Liver (tissue), 9 donors: ENCODE data around the gene MIB1. TPM values are rescaled to one million over a fixed set of nuclear protein-coding genes. Genes with fewer than 3 reads are reported as not detected.

ENCODE experiments used
- DNase-seq: peaks from one replicate; pipeline ENCODE4 v3.0.0-alpha.2; 2017; ENCODE audit warnings: low spot score
- H3K27ac ChIP-seq, 2 donors: one replicate each; pipeline ENCODE4 v1.7.0; 2013; ENCODE audit warnings: inconsistent platforms in 2 of 2, low read length in 2 of 2, control low read depth in 1 of 2, low read depth in 1 of 2, mild to moderate bottlenecking in 1 of 2
- H3K27me3 ChIP-seq, 4 donors: one replicate each; pipeline versions ENCODE4 v1.6.1 to v1.7.0; 2013; ENCODE audit warnings: low read length in 3 of 4, inconsistent platforms in 1 of 4, mild to moderate bottlenecking in 1 of 4, moderate library complexity in 1 of 4; ENCODE audit not compliant: control insufficient read depth in 4 of 4, insufficient read depth in 4 of 4
- H3K36me3 ChIP-seq, 4 donors: one replicate each; pipeline versions ENCODE4 v1.6.1 to v1.7.0; 2013; ENCODE audit warnings: low read length in 3 of 4, mild to moderate bottlenecking in 3 of 4, low read depth in 1 of 4, moderate library complexity in 1 of 4; ENCODE audit not compliant: control insufficient read depth in 4 of 4, insufficient read depth in 3 of 4
- H3K4me1 ChIP-seq, 4 donors: one replicate each; pipeline versions ENCODE4 v1.6.1 to v1.7.0; 2013; ENCODE audit warnings: low read length in 3 of 4, mild to moderate bottlenecking in 3 of 4, moderate library complexity in 1 of 4; ENCODE audit not compliant: control insufficient read depth in 4 of 4, insufficient read depth in 4 of 4
- H3K4me3 ChIP-seq, 3 donors: one replicate each; pipeline versions ENCODE4 v1.6.1 to v1.7.0; 2013; ENCODE audit warnings: low read length in 3 of 3, control low read depth in 1 of 3, low read depth in 1 of 3, mild to moderate bottlenecking in 1 of 3
- H3K9ac ChIP-seq, 2 donors: one replicate each; pipeline ENCODE4 v1.7.0; 2013; ENCODE audit warnings: low read length in 2 of 2, mild to moderate bottlenecking in 2 of 2, moderate library complexity in 2 of 2, control low read depth in 1 of 2, low read depth in 1 of 2
- H3K9me3 ChIP-seq, 4 donors: one replicate each; pipeline versions ENCODE4 v1.6.1 to v1.7.0; 2013; ENCODE audit warnings: low read length in 3 of 4; ENCODE audit not compliant: control insufficient read depth in 4 of 4
- CTCF ChIP-seq: fragments of 150-350 bp; IDR thresholded peaks from 2 replicates; pipeline ENCODE4 v1.5.1; 2017; ENCODE audit warnings: improper control_type of control experiment, low read depth, low read length; ENCODE audit not compliant: missing input control
- EGR1 ChIP-seq, 2 donors: IDR thresholded peaks; 2 replicates each; pipeline ENCODE4 v1.6.1; 2016 to 2018; ENCODE audit warnings: antibody characterized with exemption in 2 of 2, low read depth in 2 of 2
- FOXA1 ChIP-seq: IDR thresholded peaks from 2 replicates; pipeline ENCODE4 v1.6.1; 2016; ENCODE audit warnings: antibody characterized with exemption
- GABPA ChIP-seq, 2 donors: IDR thresholded peaks in 1 of 2; conservative IDR thresholded peaks in 1 of 2; 2 replicates each; pipeline ENCODE4 v1.6.1; 2016; ENCODE audit warnings: antibody characterized with exemption in 2 of 2, mild to moderate bottlenecking in 1 of 2, moderate library complexity in 1 of 2
- HNF4G ChIP-seq: IDR thresholded peaks from 2 replicates; pipeline ENCODE4 v1.6.1; 2016; ENCODE audit warnings: antibody characterized with exemption
- JUND ChIP-seq, 2 donors: IDR thresholded peaks; 2 replicates each; pipeline ENCODE4 v1.6.1; 2016; ENCODE audit warnings: antibody characterized with exemption in 2 of 2
- NR2F2 ChIP-seq: IDR thresholded peaks from 2 replicates; pipeline ENCODE4 v1.6.1; 2016; ENCODE audit warnings: antibody characterized with exemption
- RAD21 ChIP-seq, 2 donors: IDR thresholded peaks; 2 replicates each; pipeline ENCODE4 v1.6.1; 2016; ENCODE audit warnings: antibody characterized with exemption in 2 of 2, mild to moderate bottlenecking in 2 of 2
- REST ChIP-seq: IDR thresholded peaks from 2 replicates; pipeline ENCODE4 v1.6.1; 2016; ENCODE audit warnings: antibody characterized with exemption, mild to moderate bottlenecking
- SP1 ChIP-seq: IDR thresholded peaks from 2 replicates; pipeline ENCODE4 v1.6.1; 2018; ENCODE audit warnings: antibody characterized with exemption, mild to moderate bottlenecking
- TAF1 ChIP-seq: conservative IDR thresholded peaks from 2 replicates; pipeline ENCODE4 v1.6.1; 2016; ENCODE audit warnings: antibody characterized with exemption, mild to moderate bottlenecking
- YY1 ChIP-seq: IDR thresholded peaks from 2 replicates; pipeline ENCODE4 v1.6.1; 2016; ENCODE audit warnings: antibody characterized with exemption, mild to moderate bottlenecking
- ZBTB33 ChIP-seq: IDR thresholded peaks from 2 replicates; pipeline ENCODE4 v1.6.1; 2016; ENCODE audit warnings: antibody characterized with exemption
- WGBS: extraction: QIAGEN DNeasy Blood & Tissue Kit; methylation state at CpG from one replicate; pipeline ENCODE4 v1.1.7; 2013; 5-methylcytosine and 5-hydroxymethylcytosine counted together
- polyA plus RNA-seq, 2 donors: library from polyadenylated mRNA; stranded (reverse) in 1 of 2; unstranded in 1 of 2; fragments of 200-250 nt in 1 of 2; fragments of >200 nt in 1 of 2; fragmentation: Nextera tagmentation in 1 of 2; extraction: Ambion mirVana in 1 of 2; gene quantifications; one replicate each; pipeline versions ENCODE4 v1.2.1 to v1.2.3, GENCODE V29; 2013 to 2015
- total RNA-seq, 2 donors: library from RNA; depleted of rRNA; stranded (reverse); fragments of >200 nt; gene quantifications; one replicate each; pipeline ENCODE4 v1.2.3, GENCODE V29; 2014
- TF ChIP-seq, protein P1 (sequence below): IDR thresholded peaks from 2 replicates; pipeline ENCODE4 v1.6.1; 2016; ENCODE audit warnings: antibody characterized with exemption
- TF ChIP-seq, protein P2 (sequence below): IDR thresholded peaks from 2 replicates; pipeline ENCODE4 v1.6.1; 2016; ENCODE audit warnings: antibody characterized with exemption
- donor health status: healthy.
- donor health status: healthy.
- donor health status: healthy.
- donor health status: healthy.
- donor health status: healthy.

Gene MIB1
- total and polyA plus RNA-seq, 4 donors = 2.7 to 29.6 (median 14.9) TPM

DNA sequence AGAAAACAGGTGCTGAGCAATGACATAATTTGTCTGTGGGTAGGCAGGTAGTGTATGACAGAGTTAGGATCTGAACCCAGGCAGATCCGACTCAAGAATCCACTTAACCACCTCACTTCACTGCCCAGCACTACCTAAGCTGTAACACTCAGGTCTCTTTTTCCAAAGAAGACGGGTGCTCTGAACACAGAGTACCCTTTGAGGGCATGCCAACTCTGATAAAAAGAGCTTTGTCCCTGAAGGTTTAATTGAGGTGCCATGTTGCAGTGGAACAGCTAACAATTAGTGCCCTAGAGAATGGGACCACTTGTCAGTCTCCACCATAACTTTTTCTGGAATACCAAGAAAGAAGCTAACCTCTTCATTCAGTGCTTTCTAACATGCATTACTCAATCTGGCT lies 47.3 kb upstream of the MIB1 start:
- H3K36me3 ChIP-seq = peaks cover 3 to 9% (median 5%) of the 10 kb centered on the region in 4 donors
- TF ChIP-seq NR2F2 = no peak
- TF ChIP-seq, protein P1, sequence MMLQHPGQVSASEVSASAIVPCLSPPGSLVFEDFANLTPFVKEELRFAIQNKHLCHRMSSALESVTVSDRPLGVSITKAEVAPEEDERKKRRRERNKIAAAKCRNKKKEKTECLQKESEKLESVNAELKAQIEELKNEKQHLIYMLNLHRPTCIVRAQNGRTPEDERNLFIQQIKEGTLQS = no peak
- TF ChIP-seq YY1 = no peak
- no peak overlapping the region for H3K27ac ChIP-seq
- 97% methylated on average over 2 of the region's 2 CpGs for WGBS
- H3K9ac ChIP-seq = no peak overlapping the region
- DNase-seq = no peak
- H3K4me1 ChIP-seq = peaks cover 0 to 12% (median 7%) of the 10 kb centered on the region in 4 donors
- H3K27me3 ChIP-seq = no peaks in the 10 kb centered on the region
- no peaks in the 10 kb centered on the region for H3K9me3 ChIP-seq
- H3K4me3 ChIP-seq = no peak overlapping the region

GRCh38 chr18:21700528-21701075 lies 40.0 kb upstream of the MIB1 start:
- no peaks in the 10 kb centered on the region for H3K9me3 ChIP-seq
- no peak for DNase-seq
- H3K27ac ChIP-seq = no peak overlapping the region
- H3K4me3 ChIP-seq = no peak overlapping the region
- peaks cover 3 to 36% (median 12%) of the 10 kb centered on the region in 4 donors for H3K4me1 ChIP-seq
- H3K9ac ChIP-seq = no peak overlapping the region
- TF ChIP-seq SP1 = no peak
- TF ChIP-seq YY1 = no peak
- TF ChIP-seq, protein P2, sequence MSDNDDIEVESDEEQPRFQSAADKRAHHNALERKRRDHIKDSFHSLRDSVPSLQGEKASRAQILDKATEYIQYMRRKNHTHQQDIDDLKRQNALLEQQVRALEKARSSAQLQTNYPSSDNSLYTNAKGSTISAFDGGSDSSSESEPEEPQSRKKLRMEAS = no peak
- TF ChIP-seq HNF4G = no peak
- TF ChIP-seq, protein P1 = no peak
- TF ChIP-seq EGR1 (IDR thresholded peaks at IDR 0.05; ENCODE audit: low read depth in 2 of 2) = no peak
- no peak for TF ChIP-seq REST
- no peak for TF ChIP-seq GABPA (IDR thresholded peaks at IDR 0.05 in 1 of 2, conservative IDR thresholded peaks at IDR 0.05 in 1 of 2)
- no peak for TF ChIP-seq RAD21 (IDR thresholded peaks at IDR 0.05)
- WGBS = 95% methylated on average over 6 of the region's 6 CpGs
- H3K36me3 ChIP-seq = peaks cover 0 to 5% (median 2%) of the 10 kb centered on the region in 4 donors
- H3K27me3 ChIP-seq = no peaks in the 10 kb centered on the region

- Histone ChIP-seq H3K27ac (no peak overlapping the region), H3K36me3 (peaks cover 0 to 5% (median 2%) of the 10 kb centered on the region in 4 donors), H3K4me1 (peaks cover 3 to 38% (median 12%) of the 10 kb centered on the region in 4 donors), H3K27me3 (no peaks in the 10 kb centered on the region), H3K4me3 (no peak overlapping the region), H3K9ac (no peak overlapping the region), H3K9me3 (no peaks in the 10 kb centered on the region)
- WGBS = over 99% methylated on average over 2 of the region's 2 CpGs
- no peak for DNase-seq
- TF ChIP-seq HNF4G (no peak), TAF1 (no peak), SP1 (no peak), JUND (IDR thresholded peaks at IDR 0.05) (no peak), CTCF (no peak), ZBTB33 (no peak), NR2F2 (no peak), REST (no peak), GABPA (IDR thresholded peaks at IDR 0.05 in 1 of 2, conservative IDR thresholded peaks at IDR 0.05 in 1 of 2) (no peak), FOXA1 (no peak), RAD21 (IDR thresholded peaks at IDR 0.05) (no peak)
Measured at GRCh38 chr18:21701621-21702020, 39.0 kb upstream of the MIB1 start.
